Stimulated activated naive B cell treated with anti-CD40 and anti-IgM and Interleukin-4, amounts not matched to agents 10 μg/mL and 1 μg/mL and 100 μg/mL, for 72 hours (primary cell): ENCODE data around the gene FSD1.
A peak's percentile ranks its signal among the peaks of the same experiment; 100 is the strongest.
"Not testable (repeated sequence)": the region's sequence is repeated elsewhere in the genome, so short reads cannot be mapped to it uniquely, and the experiment has no call there.

ENCODE experiments used
- ATAC-seq, 2 donors: fragments of 150-1000 bp; cut with Tn5 transposase; replicated peaks; 2 replicates each; pipeline ENCODE4 v1.10.0; 2021; ENCODE audit warnings: moderate library complexity in 1 of 2
- DNase-seq: peaks from one replicate; pipeline ENCODE4 v3.0.0; 2021
- H3K27ac Mint-ChIP-seq: one replicate; pipeline ENCODE4 v1.8.0; 2022; ENCODE audit warnings: mild to moderate bottlenecking, mixed read lengths
- H3K27me3 Mint-ChIP-seq, 2 donors: one replicate each; pipeline ENCODE4 v1.8.0; 2022; ENCODE audit warnings: mixed read lengths in 2 of 2
- H3K36me3 Mint-ChIP-seq, 2 donors: one replicate each; pipeline ENCODE4 v1.8.0; 2022; ENCODE audit warnings: mixed read lengths in 2 of 2, mild to moderate bottlenecking in 1 of 2
- H3K4me1 Mint-ChIP-seq, 2 donors: one replicate each; pipeline ENCODE4 v1.8.0; 2022; ENCODE audit warnings: mixed read lengths in 2 of 2, mild to moderate bottlenecking in 1 of 2
- H3K4me3 Mint-ChIP-seq, 2 donors: one replicate each; pipeline ENCODE4 v1.8.0; 2022; ENCODE audit warnings: mild to moderate bottlenecking in 2 of 2, mixed read lengths in 2 of 2, moderate library complexity in 1 of 2
- H3K9me3 Mint-ChIP-seq, 2 donors: one replicate each; pipeline ENCODE4 v1.8.0; 2022; ENCODE audit warnings: mixed read lengths in 2 of 2, mild to moderate bottlenecking in 1 of 2

FSD1 gene

GRCh38 chr19:4304538-4305256 is at the start of gene FSD1:
FSD1 (plus strand) TSS chr19:4304598; CDS start chr19:4304747, 149 bp downstream.
- Mint-ChIP-seq H3K27ac (peak within 1 kb of the TSS; percentile 69), H3K9me3 (no peaks in the 10 kb centered on the region), H3K4me1 (peaks cover 5 to 11% of the 10 kb centered on the region in 2 donors), H3K4me3 (peak within 1 kb of the TSS; percentile 72 to 82), H3K27me3 (peaks cover 28 to 29% of the 10 kb centered on the region in 2 donors), H3K36me3 (peaks cover 1 to 4% of the 10 kb centered on the region in 2 donors)
- DNase-seq (peak; percentile 71), ATAC-seq (peak; percentile 98 to 99)

GRCh38 chr19:4256563-4256962 is 47.8 kb upstream of the FSD1 start:
- H3K36me3 Mint-ChIP-seq = peaks cover 44 to 57% of the 10 kb centered on the region in 2 donors
- peaks cover 11 to 19% of the 10 kb centered on the region in 2 donors for H3K4me1 Mint-ChIP-seq
- no peaks in the 10 kb centered on the region for H3K27me3 Mint-ChIP-seq
- no peak for ATAC-seq
- no peak for DNase-seq
- H3K9me3 Mint-ChIP-seq = peaks cover 1 to 6% of the 10 kb centered on the region in 2 donors
- no peak overlapping the region for H3K4me3 Mint-ChIP-seq
- no peak overlapping the region for H3K27ac Mint-ChIP-seq

GRCh38 chr19:4257025-4257424 is 47.4 kb upstream of the FSD1 start:
- H3K27me3 Mint-ChIP-seq = no peaks in the 10 kb centered on the region
- H3K27ac Mint-ChIP-seq = no peak overlapping the region
- H3K36me3 Mint-ChIP-seq = peaks cover 46 to 61% of the 10 kb centered on the region in 2 donors
- DNase-seq = no peak
- H3K4me3 Mint-ChIP-seq = no peak overlapping the region
- ATAC-seq = no peak
- peaks cover 1 to 6% of the 10 kb centered on the region in 2 donors for H3K9me3 Mint-ChIP-seq
- peaks cover 11 to 19% of the 10 kb centered on the region in 2 donors for H3K4me1 Mint-ChIP-seq

GRCh38 chr19:4258181-4258580 is 46.2 kb upstream of the FSD1 start:
- peaks cover 1 to 6% of the 10 kb centered on the region in 2 donors for H3K9me3 Mint-ChIP-seq
- H3K27ac Mint-ChIP-seq = peak overlapping the region; percentile 85
- peaks cover 11 to 20% of the 10 kb centered on the region in 2 donors for H3K4me1 Mint-ChIP-seq
- no peaks in the 10 kb centered on the region for H3K27me3 Mint-ChIP-seq
- no peak for DNase-seq
- ATAC-seq = no peak
- no peak overlapping the region for H3K4me3 Mint-ChIP-seq
- H3K36me3 Mint-ChIP-seq = peaks cover 50 to 59% of the 10 kb centered on the region in 2 donors

- Mint-ChIP-seq H3K27me3 (no peaks in the 10 kb centered on the region), H3K36me3 (peaks cover 46 to 66% of the 10 kb centered on the region in 2 donors), H3K4me3 (no peak overlapping the region), H3K4me1 (peaks cover 8 to 28% of the 10 kb centered on the region in 2 donors), H3K27ac (no peak overlapping the region), H3K9me3 (no peaks in the 10 kb centered on the region)
- DNase-seq = no peak
- ATAC-seq = peak; percentile 62 to 65
Observed at GRCh38 chr19:4260613-4261191, 43.7 kb upstream of the FSD1 start.

GRCh38 chr19:4264812-4265211 is 39.6 kb upstream of the FSD1 start:
- no peaks in the 10 kb centered on the region for H3K27me3 Mint-ChIP-seq
- peaks cover 52 to 67% of the 10 kb centered on the region in 2 donors for H3K36me3 Mint-ChIP-seq
- DNase-seq = no peak
- H3K4me1 Mint-ChIP-seq = peaks cover 17 to 45% of the 10 kb centered on the region in 2 donors
- no peak overlapping the region for H3K4me3 Mint-ChIP-seq
- H3K9me3 Mint-ChIP-seq = no peaks in the 10 kb centered on the region
- H3K27ac Mint-ChIP-seq = peak overlapping the region; percentile 31
- ATAC-seq = no peak

GRCh38 chr19:4266253-4267000 is 38.0 kb upstream of the FSD1 start:
- Mint-ChIP-seq H3K4me1 (peaks cover 14 to 36% of the 10 kb centered on the region in 2 donors), H3K9me3 (no peaks in the 10 kb centered on the region), H3K27ac (peak overlapping the region; percentile 87), H3K4me3 (no peak overlapping the region), H3K36me3 (peaks cover 52 to 64% of the 10 kb centered on the region in 2 donors), H3K27me3 (no peaks in the 10 kb centered on the region)
- DNase-seq (no peak), ATAC-seq (peak; percentile 35 to 48)

- H3K27ac Mint-ChIP-seq = peak overlapping the region; percentile 68
- no peaks in the 10 kb centered on the region for H3K9me3 Mint-ChIP-seq
- H3K36me3 Mint-ChIP-seq = peaks cover 54 to 64% of the 10 kb centered on the region in 2 donors
- no peaks in the 10 kb centered on the region for H3K27me3 Mint-ChIP-seq
- no peak overlapping the region for H3K4me3 Mint-ChIP-seq
- ATAC-seq (peak; percentile 52 to 67), DNase-seq (peak; percentile 35)
- H3K4me1 Mint-ChIP-seq = peaks cover 14 to 36% of the 10 kb centered on the region in 2 donors
Observed at GRCh38 chr19:4267101-4267900, 37.1 kb upstream of the FSD1 start.

GRCh38 chr19:4267901-4268815 is 36.2 kb upstream of the FSD1 start:
- Mint-ChIP-seq H3K36me3 (peaks cover 57 to 71% of the 10 kb centered on the region in 2 donors), H3K9me3 (no peaks in the 10 kb centered on the region), H3K27ac (peak overlapping the region; percentile 81), H3K27me3 (no peaks in the 10 kb centered on the region), H3K4me1 (peaks cover 14 to 35% of the 10 kb centered on the region in 2 donors), H3K4me3 (no peak overlapping the region)
- no peak for DNase-seq
- ATAC-seq = no peak

- no peak for DNase-seq
- H3K9me3 Mint-ChIP-seq = no peaks in the 10 kb centered on the region
- peaks cover 50 to 70% of the 10 kb centered on the region in 2 donors for H3K36me3 Mint-ChIP-seq
- no peak overlapping the region for H3K4me3 Mint-ChIP-seq
- no peak for ATAC-seq
- peaks cover 14 to 28% of the 10 kb centered on the region in 2 donors for H3K4me1 Mint-ChIP-seq
- H3K27ac Mint-ChIP-seq = peak overlapping the region; percentile 81
- no peaks in the 10 kb centered on the region for H3K27me3 Mint-ChIP-seq
Observed at GRCh38 chr19:4268816-4269430, 35.5 kb upstream of the FSD1 start.

- DNase-seq (no peak), ATAC-seq (no peak)
- Mint-ChIP-seq H3K27me3 (peaks cover 0 to 8% of the 10 kb centered on the region in 2 donors), H3K36me3 (peaks cover 25 to 35% of the 10 kb centered on the region in 2 donors), H3K4me3 (no peak overlapping the region), H3K27ac (peak overlapping the region; percentile 31), H3K4me1 (peaks cover 2 to 5% of the 10 kb centered on the region in 2 donors), H3K9me3 (no peaks in the 10 kb centered on the region)
Observed at GRCh38 chr19:4272894-4273293, 31.5 kb upstream of the FSD1 start.

GRCh38 chr19:4274321-4274686 is 30.1 kb upstream of the FSD1 start:
- H3K9me3 Mint-ChIP-seq, H3K4me3 Mint-ChIP-seq, H3K27ac Mint-ChIP-seq, DNase-seq, ATAC-seq, H3K4me1 Mint-ChIP-seq: not testable (repeated sequence)
- Mint-ChIP-seq H3K36me3 (peaks cover 18 to 26% of the 10 kb centered on the region in 2 donors), H3K27me3 (peaks cover 5 to 19% of the 10 kb centered on the region in 2 donors)
